Testis (tissue), 2 donors: ENCODE data around the gene STX19.

Experiments
- CTCF ChIP-seq, 3 experiments: fragments of 450-650 bp in 2 of 3; fragments of 200-600 bp in 1 of 3; sonication (generic) in 1 of 3; IDR thresholded peaks; one replicate each; pipeline ENCODE4 v1.5.1; 2016 to 2019; ENCODE audit warnings: antibody characterized with exemption in 3 of 3, mild to moderate bottlenecking in 2 of 3, moderate library complexity in 1 of 3
- POLR2A ChIP-seq: fragments of 450-650 bp; IDR thresholded peaks from one replicate; pipeline ENCODE4 v1.6.1; 2017; ENCODE audit warnings: antibody characterized with exemption, mild to moderate bottlenecking, moderate library complexity

DNA sequence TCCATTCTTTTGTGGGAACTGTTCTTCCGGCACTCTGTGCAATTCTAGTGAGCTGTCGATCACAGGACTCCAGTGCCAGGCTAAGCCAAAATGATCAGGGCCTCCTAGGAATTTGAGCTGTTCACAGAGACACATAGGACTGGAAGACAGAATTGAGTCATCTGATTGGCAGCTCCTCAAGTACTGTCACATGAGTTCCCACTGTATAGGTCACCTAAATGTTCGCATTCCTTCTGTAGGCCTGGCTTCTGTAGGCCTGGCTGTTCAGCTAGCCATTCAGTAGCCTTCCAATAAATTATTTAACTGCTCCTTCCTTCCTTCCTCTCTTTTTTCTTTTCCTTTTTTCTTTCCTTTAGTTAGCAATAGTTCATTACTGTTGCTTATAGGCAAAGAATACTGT is 59.0 kb downstream of the STX19 start:
- TF ChIP-seq CTCF (IDR thresholded peaks at IDR 0.05) (no peak), POLR2A (no peak)
